Thoracic aorta (tissue), 2 donors: ENCODE results near the gene AP1B1. TPM values are rescaled to one million over a fixed set of nuclear protein-coding genes. Genes with fewer than 3 reads are reported as not detected.

Experiments
- ATAC-seq: fragments of 150-250 bp; one replicate; pipeline ENCODE4 v1.8.0; 2017; ENCODE audit warnings: low read depth; ENCODE audit not compliant: insufficient number of reproducible peaks, low FRiP score
- DNase-seq: peaks from one replicate; pipeline ENCODE4 v3.0.0-alpha.2; 2020; ENCODE audit warnings: low spot score
- H3K27ac ChIP-seq, 2 donors: fragments of 200-600 bp; sonication (generic); 1 replicate in 1 of 2; 2 replicates in 1 of 2; pipeline ENCODE4 v1.5.1; 2016; ENCODE audit warnings: mild to moderate bottlenecking in 2 of 2, moderate library complexity in 2 of 2
- H3K27me3 ChIP-seq: fragments of 200-600 bp; sonication (generic); replicated peaks from 2 replicates; pipeline ENCODE4 v1.6.0; 2016; ENCODE audit warnings: mild to moderate bottlenecking; ENCODE audit not compliant: insufficient read depth
- H3K36me3 ChIP-seq: fragments of 200-600 bp; sonication (generic); one replicate; pipeline ENCODE4 v1.5.1; 2016
- H3K4me1 ChIP-seq, 2 donors: fragments of 200-600 bp; sonication (generic); 1 replicate in 1 of 2; 2 replicates in 1 of 2; pipeline versions ENCODE4 v1.5.1 to v1.6.0; 2016; ENCODE audit warnings: low read depth in 2 of 2, mild to moderate bottlenecking in 1 of 2; ENCODE audit not compliant: control insufficient read depth in 1 of 2
- H3K4me3 ChIP-seq: fragments of 200-600 bp; sonication (generic); 2 replicates; pipeline ENCODE4 v1.5.1; 2016; ENCODE audit warnings: mild to moderate bottlenecking
- H3K9me3 ChIP-seq: fragments of 200-600 bp; sonication (generic); 2 replicates; pipeline ENCODE4 v1.5.1; 2016
- total RNA-seq, 2 donors: library from RNA; depleted of rRNA; stranded (reverse); fragments of >200 nt; gene quantifications; one replicate each; pipeline versions ENCODE4 v1.1.0 to v1.2.3, GENCODE V29; 2016
- TF ChIP-seq, protein P1 (sequence below): fragments of 200-600 bp; sonication (generic); IDR thresholded peaks from one replicate; pipeline ENCODE4 v1.5.1; 2019; ENCODE audit warnings: antibody characterized with exemption

The AP1B1 gene
- total RNA-seq, 2 donors from 2014 or later, result 59.5 to 73.1 TPM

DNA sequence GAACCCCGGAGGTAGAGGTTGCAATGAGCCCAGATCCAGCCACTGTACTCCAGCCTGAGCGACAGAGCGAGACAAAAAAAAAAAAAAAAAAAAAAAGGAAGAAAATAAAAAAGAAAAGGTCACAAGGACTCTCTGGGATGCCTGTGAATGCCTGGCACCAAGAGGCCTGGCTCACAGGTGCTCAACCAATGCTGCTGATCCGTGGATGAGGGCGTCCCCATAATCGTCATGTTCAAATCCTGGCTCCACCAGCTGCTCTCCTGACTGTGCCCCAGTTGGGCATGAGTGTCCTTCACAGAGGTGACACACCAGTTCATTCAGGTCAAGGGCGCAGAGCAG lies 82.6 kb downstream of the AP1B1 start:
- no peak for DNase-seq
- H3K27me3 ChIP-seq, result no peaks in the 10 kb centered on the region
- H3K9me3 ChIP-seq, result no peaks in the 10 kb centered on the region
- peaks cover 33 to 51% of the 10 kb centered on the region in 2 donors for H3K4me1 ChIP-seq
- H3K27ac ChIP-seq, result peak overlapping the region in 1 of 2 donors; percentile 86
- no peak for ATAC-seq
- TF ChIP-seq, protein P1, sequence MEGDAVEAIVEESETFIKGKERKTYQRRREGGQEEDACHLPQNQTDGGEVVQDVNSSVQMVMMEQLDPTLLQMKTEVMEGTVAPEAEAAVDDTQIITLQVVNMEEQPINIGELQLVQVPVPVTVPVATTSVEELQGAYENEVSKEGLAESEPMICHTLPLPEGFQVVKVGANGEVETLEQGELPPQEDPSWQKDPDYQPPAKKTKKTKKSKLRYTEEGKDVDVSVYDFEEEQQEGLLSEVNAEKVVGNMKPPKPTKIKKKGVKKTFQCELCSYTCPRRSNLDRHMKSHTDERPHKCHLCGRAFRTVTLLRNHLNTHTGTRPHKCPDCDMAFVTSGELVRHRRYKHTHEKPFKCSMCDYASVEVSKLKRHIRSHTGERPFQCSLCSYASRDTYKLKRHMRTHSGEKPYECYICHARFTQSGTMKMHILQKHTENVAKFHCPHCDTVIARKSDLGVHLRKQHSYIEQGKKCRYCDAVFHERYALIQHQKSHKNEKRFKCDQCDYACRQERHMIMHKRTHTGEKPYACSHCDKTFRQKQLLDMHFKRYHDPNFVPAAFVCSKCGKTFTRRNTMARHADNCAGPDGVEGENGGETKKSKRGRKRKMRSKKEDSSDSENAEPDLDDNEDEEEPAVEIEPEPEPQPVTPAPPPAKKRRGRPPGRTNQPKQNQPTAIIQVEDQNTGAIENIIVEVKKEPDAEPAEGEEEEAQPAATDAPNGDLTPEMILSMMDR, result no peak
- H3K4me3 ChIP-seq, result peak overlapping the region; percentile 98
- peaks cover 2% of the 10 kb centered on the region for H3K36me3 ChIP-seq

DNA sequence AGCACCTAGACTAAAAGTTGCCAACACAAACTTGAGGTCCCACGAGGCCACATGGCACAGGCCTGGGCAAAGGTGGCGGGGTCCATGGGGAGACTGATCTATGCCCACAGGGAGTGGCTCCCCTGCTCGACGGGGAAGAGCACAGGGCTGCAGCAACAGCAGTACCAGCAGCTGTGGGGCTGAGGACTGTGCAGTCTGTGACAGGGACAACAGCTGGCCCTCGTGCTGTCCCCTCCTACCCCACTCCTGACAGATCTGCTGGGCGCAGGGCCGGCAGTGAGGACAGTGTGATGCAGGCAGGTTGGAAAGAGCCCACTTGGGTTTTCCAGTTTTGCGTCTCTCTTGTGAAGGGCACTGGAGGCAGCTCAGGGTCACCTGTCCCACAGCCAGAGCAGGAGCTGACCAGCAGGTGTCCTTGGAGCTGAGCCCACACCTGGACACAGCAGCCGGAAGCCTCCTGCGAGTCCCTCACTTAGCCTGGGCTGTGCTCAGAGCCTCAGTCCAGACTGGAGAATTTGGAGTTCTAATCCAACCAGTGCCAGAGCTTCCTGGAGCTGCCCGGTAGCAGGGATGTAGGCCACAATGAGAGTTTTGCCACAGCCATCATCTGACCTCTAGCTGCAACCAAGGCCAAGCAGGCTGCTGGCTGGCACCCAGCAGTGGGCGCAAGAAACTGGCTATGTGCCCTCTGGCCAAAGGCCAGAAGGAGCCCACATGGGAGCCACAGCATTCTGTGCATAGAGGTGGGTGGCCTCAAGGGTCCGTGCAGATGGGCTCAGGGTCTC lies 85.5 kb downstream of the AP1B1 start:
- H3K4me1 ChIP-seq, result peaks cover 6 to 24% of the 10 kb centered on the region in 2 donors
- no peaks in the 10 kb centered on the region for H3K27me3 ChIP-seq
- ATAC-seq, result no peak
- H3K27ac ChIP-seq, result peak overlapping the region in 1 of 2 donors; percentile 34
- TF ChIP-seq, protein P1, result no peak
- no peaks in the 10 kb centered on the region for H3K9me3 ChIP-seq
- no peak for DNase-seq
- no peak overlapping the region for H3K4me3 ChIP-seq
- peaks cover 25% of the 10 kb centered on the region for H3K36me3 ChIP-seq

DNA sequence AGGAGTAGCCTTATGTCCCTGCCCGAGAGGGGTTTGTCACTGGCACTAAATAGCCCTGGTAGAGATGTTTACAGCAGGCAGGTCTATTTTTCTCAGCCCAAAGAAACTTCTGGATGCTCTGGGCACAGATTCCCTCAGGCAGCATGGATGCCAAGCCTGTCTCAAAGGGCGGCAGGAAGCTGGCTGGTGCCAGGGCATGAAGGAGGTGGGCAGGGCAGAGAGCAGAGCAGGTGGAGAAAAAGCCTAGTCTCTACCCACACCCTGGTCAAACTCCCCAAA lies 86.0 kb downstream of the AP1B1 start:
- no peaks in the 10 kb centered on the region for H3K27me3 ChIP-seq
- H3K4me1 ChIP-seq, result peaks cover under 1 to 18% of the 10 kb centered on the region in 2 donors
- DNase-seq (no peak), ATAC-seq (no peak)
- TF ChIP-seq, protein P1, result no peak
- H3K9me3 ChIP-seq, result no peaks in the 10 kb centered on the region
- peak overlapping the region in 1 of 2 donors; percentile 19 for H3K27ac ChIP-seq
- H3K36me3 ChIP-seq, result peaks cover 31% of the 10 kb centered on the region
- H3K4me3 ChIP-seq, result no peak overlapping the region

DNA sequence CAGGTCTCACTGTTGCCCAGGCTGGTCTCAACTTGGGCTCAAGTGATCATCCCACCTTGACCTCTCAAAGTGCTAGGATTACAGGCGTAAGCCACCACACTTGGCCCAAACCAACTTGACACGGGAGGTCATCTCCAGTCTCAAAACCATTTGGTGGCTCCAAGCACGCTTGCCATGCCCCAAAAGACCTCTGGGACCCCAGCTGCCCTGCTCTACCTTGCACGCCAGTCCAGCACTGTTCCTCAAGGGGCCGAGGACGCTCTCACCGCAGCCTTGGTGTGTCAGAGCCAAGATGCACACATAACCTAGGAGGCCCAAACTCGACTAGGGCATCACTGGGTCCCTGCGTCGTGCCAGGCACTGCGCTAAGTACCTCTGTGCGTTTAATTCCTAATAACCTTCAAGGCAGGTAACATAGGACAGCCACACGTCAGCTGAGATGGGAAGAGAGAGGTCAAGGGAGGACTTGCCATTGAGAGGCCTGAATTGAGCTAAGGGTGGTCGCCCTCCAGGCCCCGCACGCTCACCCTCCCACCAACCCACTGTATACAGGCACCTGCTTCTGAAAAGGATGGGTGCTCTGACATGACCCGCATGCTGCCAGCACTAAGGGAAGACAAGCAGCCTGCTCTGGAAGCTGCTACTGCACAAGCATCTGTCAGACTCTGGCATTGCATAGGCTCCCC lies 86.5 kb downstream of the AP1B1 start:
- Histone ChIP-seq H3K9me3 (no peaks in the 10 kb centered on the region), H3K27me3 (no peaks in the 10 kb centered on the region), H3K36me3 (peaks cover 36% of the 10 kb centered on the region), H3K4me1 (peaks cover 0 to 18% of the 10 kb centered on the region in 2 donors), H3K27ac (peak overlapping the region in 1 of 2 donors; percentile 19), H3K4me3 (no peak overlapping the region)
- TF ChIP-seq, protein P1, result no peak
- no peak for ATAC-seq
- DNase-seq, result no peak

DNA sequence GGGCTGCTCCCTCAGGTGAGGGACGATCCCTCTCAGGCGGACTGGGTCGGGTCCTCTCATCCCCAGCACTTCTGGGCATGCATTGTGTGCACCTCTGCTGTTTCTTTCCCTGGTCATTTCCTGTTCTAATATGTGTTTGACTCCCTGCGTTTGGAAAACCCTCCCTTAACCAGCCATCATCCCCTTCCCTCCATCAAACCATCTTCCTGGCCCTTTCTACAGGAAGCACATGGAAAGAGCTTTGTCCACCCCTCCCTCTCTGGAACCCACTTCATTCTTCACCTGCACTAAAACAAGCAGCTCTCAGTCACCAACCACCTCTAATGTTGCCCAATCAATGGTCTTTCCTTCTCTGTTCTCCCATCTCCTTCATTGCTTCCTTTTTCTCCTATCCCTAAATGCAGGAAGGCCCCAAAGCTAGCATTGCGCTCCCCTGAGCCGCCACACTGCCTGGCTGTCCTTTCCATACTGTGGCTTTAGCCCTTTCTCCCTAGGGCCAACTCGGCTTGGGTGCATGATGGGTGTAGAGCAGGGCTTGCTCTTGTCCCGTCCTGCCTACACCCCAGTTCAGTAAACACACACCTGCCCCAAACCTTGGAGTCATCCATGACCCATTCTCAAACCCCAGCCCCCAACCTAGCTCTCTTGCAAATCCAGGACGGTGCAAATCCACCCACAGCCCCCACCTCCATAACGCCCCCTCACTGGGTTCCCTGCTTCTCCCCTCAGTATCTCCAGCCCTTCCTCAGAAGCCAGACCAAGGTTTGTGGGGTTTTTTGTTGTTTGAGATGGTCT lies 87.4 kb downstream of the AP1B1 start:
- Histone ChIP-seq H3K4me1 (peaks cover 0 to 18% of the 10 kb centered on the region in 2 donors), H3K36me3 (peaks cover 44% of the 10 kb centered on the region), H3K27ac (no peak overlapping the region), H3K27me3 (no peaks in the 10 kb centered on the region), H3K9me3 (no peaks in the 10 kb centered on the region), H3K4me3 (no peak overlapping the region)
- ATAC-seq (no peak), DNase-seq (no peak)
- TF ChIP-seq, protein P1, result no peak
